GM23338 (cell line): Measurements from ENCODE around the gene ABCB8. TPM values are rescaled to one million over a fixed set of nuclear protein-coding genes. Genes with fewer than 3 reads are reported as not detected.

ENCODE experiments used
- ATAC-seq: fragments of 200-7000 bp; cut with Tn5 transposase; 3 replicates; pipeline ENCODE4 v1.9.1; 2020
- DNase-seq: peaks from one replicate; pipeline ENCODE4 v3.0.0-alpha.2; 2015; ENCODE audit warnings: low spot score
- H2AFZ ChIP-seq: fragments of 200-600 bp; sonication (generic); 2 replicates; pipeline ENCODE4 v1.8.0; 2016; ENCODE audit warnings: antibody characterized with exemption, mild to moderate bottlenecking, moderate library complexity
- H3F3A ChIP-seq: fragments of 200-600 bp; sonication (generic); replicated peaks from 2 replicates; pipeline ENCODE4 v1.8.0; 2017; ENCODE audit warnings: antibody characterized with exemption, mixed run types, low read depth
- H3K27ac ChIP-seq: fragments of 200-600 bp; sonication (generic); 2 replicates; pipeline ENCODE4 v1.6.1; 2016; ENCODE audit warnings: low read depth
- H3K27me3 ChIP-seq: fragments of 200-600 bp; sonication (generic); 2 replicates; pipeline ENCODE4 v1.8.0; 2016; ENCODE audit warnings: mild to moderate bottlenecking, mixed run types, moderate library complexity; ENCODE audit not compliant: insufficient read depth
- H3K36me3 ChIP-seq: fragments of 200-600 bp; sonication (generic); 2 replicates; pipeline ENCODE4 v1.8.0; 2016; ENCODE audit warnings: mild to moderate bottlenecking; ENCODE audit not compliant: insufficient read depth
- H3K4me1 ChIP-seq: fragments of 200-600 bp; sonication (generic); 2 replicates; pipeline ENCODE4 v1.8.0; 2016; ENCODE audit warnings: mild to moderate bottlenecking, moderate library complexity; ENCODE audit not compliant: insufficient read depth
- H3K4me2 ChIP-seq: fragments of 200-600 bp; sonication (generic); 2 replicates; pipeline ENCODE4 v1.7.1; 2017; ENCODE audit warnings: mixed run types
- H3K4me3 ChIP-seq: fragments of 200-600 bp; sonication (generic); 2 replicates; pipeline ENCODE4 v1.6.1; 2016; ENCODE audit warnings: mixed run types
- H3K79me2 ChIP-seq: fragments of 200-600 bp; sonication (generic); replicated peaks from 2 replicates; pipeline ENCODE4 v1.8.0; 2017; ENCODE audit warnings: mild to moderate bottlenecking; ENCODE audit not compliant: insufficient read depth
- H3K9me2 ChIP-seq: fragments of 200-600 bp; sonication (generic); 2 replicates; pipeline ENCODE4 v1.8.0; 2017; ENCODE audit not compliant: insufficient read depth
- H4K20me1 ChIP-seq: fragments of 200-600 bp; sonication (generic); replicated peaks from 2 replicates; pipeline ENCODE4 v1.8.0; 2017; ENCODE audit warnings: mild to moderate bottlenecking; ENCODE audit not compliant: insufficient read depth
- H3K27ac Mint-ChIP-seq: 2 replicates; pipeline ENCODE4 v1.8.0; 2020; ENCODE audit warnings: inconsistent platforms, mild to moderate bottlenecking, moderate library complexity, mixed read lengths
- H3K27me3 Mint-ChIP-seq: 3 replicates; pipeline ENCODE4 v1.8.0; 2022; ENCODE audit warnings: low read depth, mild to moderate bottlenecking, moderate library complexity, mixed read lengths, inconsistent platforms; ENCODE audit not compliant: insufficient read depth, poor library complexity
- H3K36me3 Mint-ChIP-seq: 3 replicates; pipeline ENCODE4 v1.8.0; 2021; ENCODE audit warnings: low read depth, mild to moderate bottlenecking, inconsistent platforms, moderate library complexity, mixed read lengths
- H3K4me1 Mint-ChIP-seq: 3 replicates; pipeline ENCODE4 v1.8.0; 2020; ENCODE audit warnings: mild to moderate bottlenecking, inconsistent platforms, mixed read lengths
- H3K4me3 Mint-ChIP-seq: 3 replicates; pipeline ENCODE4 v1.8.0; 2021; ENCODE audit warnings: moderate library complexity, mild to moderate bottlenecking, inconsistent platforms, mixed read lengths
- H3K9me3 Mint-ChIP-seq: 3 replicates; pipeline ENCODE4 v1.8.0; 2020; ENCODE audit warnings: moderate library complexity, mild to moderate bottlenecking, inconsistent platforms, mixed read lengths
- CREB1 ChIP-seq: fragments of 250-450 bp; sonication (Bioruptor Pico); IDR thresholded peaks from 2 replicates; pipeline ENCODE4 v1.5.0; 2020; ENCODE audit warnings: low read depth, mild to moderate bottlenecking, moderate library complexity
- JUNB ChIP-seq: IDR thresholded peaks from one replicate; pipeline ENCODE4 v1.6.1; 2016; ENCODE audit warnings: antibody characterized with exemption; ENCODE audit not compliant: unreplicated experiment
- POLR2AphosphoS5 ChIP-seq: IDR thresholded peaks from 2 replicates; pipeline ENCODE4 v1.6.1; 2016; ENCODE audit warnings: antibody characterized with exemption, low read depth
- STAT1 ChIP-seq: IDR thresholded peaks from one replicate; pipeline ENCODE4 v1.6.1; 2016; ENCODE audit warnings: antibody characterized with exemption; ENCODE audit not compliant: unreplicated experiment
- ZNF114 ChIP-seq: fragments of 250-450 bp; sonication (Bioruptor Pico); IDR thresholded peaks from 2 replicates; pipeline ENCODE4 v1.5.0; 2020; ENCODE audit warnings: mild to moderate bottlenecking, moderate library complexity
- ZNF331 ChIP-seq: fragments of 250-450 bp; sonication (Bioruptor Pico); IDR thresholded peaks from 2 replicates; pipeline ENCODE4 v1.5.0; 2020; ENCODE audit warnings: low read depth, mild to moderate bottlenecking, moderate library complexity
- ZNF462 ChIP-seq: fragments of 250-450 bp; sonication (Bioruptor Pico); IDR thresholded peaks from 2 replicates; pipeline ENCODE4 v1.5.0; 2020; ENCODE audit warnings: mild to moderate bottlenecking, moderate library complexity
- polyA plus RNA-seq: library from polyadenylated mRNA; unstranded; fragments of >200 nt; fragmentation: Nextera tagmentation; extraction: Ambion mirVana; gene quantifications from 2 replicates; pipeline ENCODE4 v1.2.1, GENCODE V29; 2016
- total RNA-seq: library from RNA; depleted of rRNA; stranded (reverse); fragments of >200 nt; shearing (Covaris generic); gene quantifications from 2 replicates; pipeline ENCODE4 v1.2.3, GENCODE V29; 2014

ABCB8 gene
- total and polyA plus RNA-seq, 2 experiments from 2014 or later, result 11.4 to 27.1 TPM

GRCh38 chr7:151070574-151070960, 42.3 kb downstream of the ABCB8 start (continued):
- TF ChIP-seq ZNF462 (CRISPR knock-in tag) (no peak), POLR2AphosphoS5 (no peak), JUNB (no peak), ZNF114 (CRISPR knock-in tag) (no peak), CREB1 (no peak), ZNF331 (CRISPR knock-in tag) (no peak), STAT1 (no peak)

GRCh38 chr7:151071032-151071866, 43.0 kb downstream of the ABCB8 start:
- Histone ChIP-seq H2AFZ (no peak overlapping the region), H3K79me2 (no peaks in the 10 kb centered on the region), H4K20me1 (peaks cover under 1% of the 10 kb centered on the region; the same call in 1 of the 2 replicates), H3K9me2 (no peaks in the 10 kb centered on the region), H3F3A (0 out of 2 replicates have a peak, but pooled peaks cover 5% of the 10 kb centered on the region), H3K4me3 (no peak overlapping the region), H3K4me1 (peaks cover 13% of the 10 kb centered on the region), H3K27ac (no peak overlapping the region), H3K36me3 (peaks cover 12% of the 10 kb centered on the region), H3K27me3 (no peaks in the 10 kb centered on the region), H3K4me2 (no peak overlapping the region)
- Mint-ChIP-seq H3K4me3 (no peak overlapping the region), H3K9me3 (no peaks in the 10 kb centered on the region), H3K27me3 (peaks cover 26% of the 10 kb centered on the region), H3K4me1 (peaks cover 21% of the 10 kb centered on the region), H3K36me3 (peaks cover 68% of the 10 kb centered on the region), H3K27ac (no peak overlapping the region)
- ATAC-seq (no peak), DNase-seq (no peak)
- no peak for TF ChIP-seq ZNF462 (CRISPR knock-in tag)
